Activated naive CD8-positive, alpha-beta T cell treated with anti-CD3 and anti-CD28 coated beads, Interleukin-2, amount 10 ng/mL, durations not matched to agents 7 days and 5 days (primary cell): ENCODE measurements around the gene TNS4. TPM values are rescaled to one million over a fixed set of nuclear protein-coding genes. Genes with fewer than 3 reads are reported as not detected.
"Not testable (repeated sequence)": the region's sequence is repeated elsewhere in the genome, so short reads cannot be mapped to it uniquely, and the experiment has no call there.

Experiments used
- ATAC-seq: fragments of 150-1000 bp; cut with Tn5 transposase; one replicate; pipeline ENCODE4 v1.10.0; 2021; ENCODE audit warnings: low read depth, moderate library complexity
- POLR2A ChIA-PET: fragments of 350-600 bp; sonication (Branson Sonifier 250); formaldehyde crosslinking; loops from one replicate; lab custom pipeline; 2021; ENCODE audit warnings: antibody characterized with exemption; lab: Charles Lee
- DNase-seq: peaks from one replicate; pipeline ENCODE4 v3.0.0; 2021
- H3K27ac Mint-ChIP-seq: one replicate; pipeline ENCODE4 v1.8.0; 2022; ENCODE audit warnings: mild to moderate bottlenecking, mixed read lengths
- H3K27me3 Mint-ChIP-seq: one replicate; pipeline ENCODE4 v1.8.0; 2022; ENCODE audit warnings: mild to moderate bottlenecking, moderate library complexity, mixed read lengths
- H3K36me3 Mint-ChIP-seq: one replicate; pipeline ENCODE4 v1.8.0; 2021; ENCODE audit warnings: mild to moderate bottlenecking, mixed read lengths
- H3K4me1 Mint-ChIP-seq: one replicate; pipeline ENCODE4 v1.8.0; 2021; ENCODE audit warnings: mixed read lengths
- H3K4me3 Mint-ChIP-seq: one replicate; pipeline ENCODE4 v1.8.0; 2022; ENCODE audit warnings: mild to moderate bottlenecking, moderate library complexity, mixed read lengths
- H3K9me3 Mint-ChIP-seq: one replicate; pipeline ENCODE4 v1.8.0; 2021; ENCODE audit warnings: mixed read lengths
- total RNA-seq, 2 experiments: library from RNA; stranded (reverse); gene quantifications; one replicate each; pipeline ENCODE4 v1.2.3, GENCODE V29; 2021

The TNS4 gene
- 1 to 10 TPM; 9.0 to 9.7 TPM for total RNA-seq

DNA sequence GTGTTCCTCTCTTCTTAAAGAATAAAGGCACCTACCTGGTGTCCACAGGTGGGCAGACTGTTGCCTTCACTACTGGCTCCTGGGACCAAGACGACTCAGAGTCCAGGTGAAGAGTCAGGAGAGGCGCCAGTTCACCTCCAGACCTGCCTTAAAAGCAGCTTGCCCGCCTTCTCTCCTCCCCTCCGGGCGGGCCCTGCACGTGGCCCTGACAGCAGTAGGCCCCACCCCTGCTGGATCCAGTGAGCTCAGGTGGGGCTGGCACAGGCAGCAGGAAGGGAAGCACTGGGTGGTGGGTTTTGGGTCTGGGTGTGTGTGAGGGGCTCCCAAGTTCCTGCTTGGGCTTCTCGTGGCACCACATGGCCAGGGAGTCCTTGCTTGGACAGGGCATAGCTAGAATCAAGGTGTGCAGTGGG is at the start of gene TNS4:
TNS4 (minus strand) TSS at position 125 of the 413 bp plus-strand sequence. CDS start 5,198 bp downstream, outside the sequence.
- no peaks in the 10 kb centered on the region for H3K9me3 Mint-ChIP-seq
- peaks cover 5% of the 10 kb centered on the region for H3K4me1 Mint-ChIP-seq
- H3K36me3 Mint-ChIP-seq: no peaks in the 10 kb centered on the region
- POLR2A ChIA-PET: no interaction called here
- H3K27me3 Mint-ChIP-seq: peaks cover 4% of the 10 kb centered on the region
- DNase-seq (no peak), ATAC-seq (no peak)
- peak within 1 kb of the TSS; percentile 16 for H3K27ac Mint-ChIP-seq
- no peak within 1 kb of the TSS for H3K4me3 Mint-ChIP-seq

GRCh38 chr17:40550608-40551007 is 49.2 kb upstream of the TNS4 start:
- Mint-ChIP-seq H3K4me3 (peak overlapping the region; percentile 11), H3K4me1 (peaks cover 91% of the 10 kb centered on the region), H3K9me3 (no peaks in the 10 kb centered on the region), H3K27ac (peak overlapping the region; percentile 83), H3K27me3 (no peaks in the 10 kb centered on the region), H3K36me3 (peaks cover 39% of the 10 kb centered on the region)
- ATAC-seq (no peak), DNase-seq (peak; percentile 32)
- POLR2A ChIA-PET: interaction anchor here (0.9 to 28.0 kb wide), 4 partner anchors 6 to 1139 kb away, joined by 4 to 579 read pairs (median 294); partner anchors contain the start of genes CCR7 and EIF1

GRCh38 chr17:40548982-40549685 is 47.7 kb upstream of the TNS4 start:
- POLR2A ChIA-PET: interaction anchor here (0.6 to 28.0 kb wide), 12 partner anchors 7 to 186 kb away, joined by 3 to 579 read pairs (median 5); partner anchors contain the start of genes CCR7, SMARCE1 and TOP2A
- peak; percentile 36 for DNase-seq

DNA sequence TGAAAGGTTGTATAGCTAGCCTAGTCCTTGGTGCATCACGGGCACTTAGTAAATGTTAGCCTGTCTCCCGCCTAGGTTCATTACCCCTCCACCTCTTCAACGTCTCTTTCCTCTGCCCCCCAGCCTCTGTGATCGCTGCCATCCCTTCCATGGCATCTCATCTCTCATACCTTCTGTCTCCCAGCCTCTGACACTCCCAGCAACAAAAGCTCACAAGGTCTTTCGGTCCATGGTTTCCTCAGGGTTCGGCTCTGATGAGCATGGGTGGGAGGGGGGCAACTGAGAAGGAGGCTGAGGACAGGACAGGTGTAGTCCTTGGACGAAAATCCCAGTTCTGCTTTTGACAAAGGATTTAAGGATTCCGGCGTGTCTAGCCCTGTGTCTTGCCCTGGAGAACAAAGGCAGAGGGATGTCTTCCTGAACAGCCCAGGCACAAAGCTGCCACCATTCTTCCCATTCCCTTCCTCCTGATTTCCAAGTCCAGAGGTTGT is 47.1 kb upstream of the TNS4 start:
- Mint-ChIP-seq H3K27ac (peak overlapping the region; percentile 83), H3K4me1 (peaks cover 74% of the 10 kb centered on the region), H3K4me3 (peak overlapping the region; percentile 53), H3K27me3 (no peaks in the 10 kb centered on the region), H3K36me3 (peaks cover 20% of the 10 kb centered on the region), H3K9me3 (no peaks in the 10 kb centered on the region)
- ATAC-seq (no peak), DNase-seq (peak; percentile 24)
- POLR2A ChIA-PET: interaction anchor here (0.8 to 28.0 kb wide), 10 partner anchors 7 to 186 kb away, joined by 3 to 579 read pairs (median 4); partner anchors contain the start of genes CCR7 and TOP2A

More at GRCh38 chr17:40548982-40549685, 47.7 kb upstream of the TNS4 start:
- no peak for ATAC-seq
- peak overlapping the region; percentile 53 for H3K4me3 Mint-ChIP-seq
- H3K36me3 Mint-ChIP-seq: peaks cover 26% of the 10 kb centered on the region
- no peaks in the 10 kb centered on the region for H3K9me3 Mint-ChIP-seq
- no peaks in the 10 kb centered on the region for H3K27me3 Mint-ChIP-seq
- peaks cover 80% of the 10 kb centered on the region for H3K4me1 Mint-ChIP-seq
- peak overlapping the region; percentile 83 for H3K27ac Mint-ChIP-seq

DNA sequence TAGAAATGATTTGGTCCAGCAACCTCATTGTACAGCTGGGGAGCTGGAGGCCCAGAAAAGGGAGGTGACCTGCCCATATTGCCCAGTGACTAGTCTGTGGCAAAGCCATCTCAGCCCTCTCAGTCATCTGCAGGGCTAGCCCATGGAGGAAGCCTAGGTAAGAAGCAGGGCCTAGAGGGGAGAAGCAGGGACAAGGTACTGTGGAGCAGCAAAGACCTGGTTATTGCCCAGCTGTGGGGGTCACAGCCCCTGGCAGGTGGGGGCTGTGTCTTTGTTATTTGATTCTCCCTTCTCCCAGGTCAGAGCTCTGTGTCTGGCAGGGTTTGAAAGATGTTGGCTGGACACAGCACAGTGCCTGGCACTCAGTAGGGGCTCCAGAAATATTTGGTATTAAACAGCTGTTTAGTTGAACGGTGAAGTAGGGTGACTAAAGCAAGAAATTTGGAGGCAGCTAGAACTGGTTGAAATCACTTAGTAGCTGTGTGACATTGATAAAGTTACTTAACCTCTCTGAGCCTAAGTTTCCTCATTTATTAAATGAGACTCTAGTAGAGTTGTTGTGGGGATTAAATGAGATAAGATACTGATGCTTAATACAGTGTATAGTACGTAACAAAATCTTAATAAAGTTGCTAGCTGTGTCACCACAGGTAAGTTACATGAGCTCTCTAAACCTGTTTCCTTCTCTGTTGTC is 46.5 kb upstream of the TNS4 start:
- Mint-ChIP-seq H3K36me3 (peaks cover 19% of the 10 kb centered on the region), H3K4me3 (peak overlapping the region; percentile 53), H3K9me3 (no peaks in the 10 kb centered on the region), H3K4me1 (peaks cover 75% of the 10 kb centered on the region), H3K27me3 (no peaks in the 10 kb centered on the region), H3K27ac (peak overlapping the region; percentile 83)
- no peak for DNase-seq
- POLR2A ChIA-PET: interaction anchor here (0.7 to 28.0 kb wide), 15 partner anchors 6 to 1118 kb away, joined by 3 to 579 read pairs (median 4); partner anchors contain the start of genes CCR7, SMARCE1 and TOP2A
- ATAC-seq: peak; percentile 34

DNA sequence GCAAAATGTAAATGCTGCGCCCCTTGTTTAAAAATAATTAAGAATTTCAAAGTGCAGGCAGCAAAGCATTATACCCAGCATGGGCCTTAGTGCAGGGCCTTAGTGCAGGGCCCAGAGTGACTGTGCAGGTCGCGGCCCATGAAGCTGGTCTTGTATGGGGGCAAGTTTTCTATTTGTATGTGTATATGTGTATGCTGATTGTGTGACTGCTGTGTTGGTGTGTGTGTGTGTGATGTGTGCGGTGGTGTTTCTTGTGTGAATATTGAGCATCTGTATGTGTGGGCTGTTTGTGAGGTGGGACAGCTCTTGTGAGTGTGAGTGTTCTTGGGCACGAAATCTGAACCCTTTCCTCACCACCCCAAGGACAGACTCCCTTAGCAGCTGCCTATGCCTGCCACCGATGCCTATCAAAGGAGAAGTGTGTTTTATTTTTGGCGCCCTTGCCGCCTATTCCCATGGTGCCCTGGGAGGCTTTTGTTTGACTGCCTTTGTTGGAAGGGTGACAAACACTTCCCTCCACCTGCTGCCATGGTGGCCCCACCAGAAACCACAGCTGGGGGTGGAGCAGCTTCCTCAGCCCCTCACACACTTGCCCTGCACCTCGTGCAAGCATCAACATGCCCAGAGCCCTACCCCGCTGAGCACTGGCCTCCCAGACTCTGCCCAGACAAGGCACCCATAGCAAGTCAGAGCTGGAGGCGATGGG is 45.8 kb upstream of the TNS4 start:
- DNase-seq (peak; percentile 77), ATAC-seq (peak; percentile 71)
- no peaks in the 10 kb centered on the region for H3K27me3 Mint-ChIP-seq
- H3K4me1 Mint-ChIP-seq: peaks cover 75% of the 10 kb centered on the region
- H3K4me3 Mint-ChIP-seq: peak overlapping the region; percentile 53
- H3K9me3 Mint-ChIP-seq: no peaks in the 10 kb centered on the region
- H3K36me3 Mint-ChIP-seq: peaks cover 13% of the 10 kb centered on the region
- H3K27ac Mint-ChIP-seq: peak overlapping the region; percentile 83
- POLR2A ChIA-PET: interaction anchor here (0.7 to 28.0 kb wide), 13 partner anchors 5 to 1118 kb away, joined by 3 to 579 read pairs (median 4); partner anchors contain the start of genes CCR7, SMARCE1 and TOP2A

- H3K9me3 Mint-ChIP-seq, DNase-seq, ATAC-seq, H3K36me3 Mint-ChIP-seq, H3K27me3 Mint-ChIP-seq, H3K4me3 Mint-ChIP-seq: not testable (repeated sequence)
- POLR2A ChIA-PET: interaction anchor here (1.0 to 28.0 kb wide), 3 partner anchors 10 to 66 kb away, joined by 3 to 579 read pairs (median 4); partner anchors contain the start of gene CCR7
- H3K27ac Mint-ChIP-seq: peak overlapping the region; percentile 44
- peaks cover 78% of the 10 kb centered on the region for H3K4me1 Mint-ChIP-seq
These were observed 45.1 kb upstream of the TNS4 start for GRCh38 chr17:40546497-40546896.

DNA sequence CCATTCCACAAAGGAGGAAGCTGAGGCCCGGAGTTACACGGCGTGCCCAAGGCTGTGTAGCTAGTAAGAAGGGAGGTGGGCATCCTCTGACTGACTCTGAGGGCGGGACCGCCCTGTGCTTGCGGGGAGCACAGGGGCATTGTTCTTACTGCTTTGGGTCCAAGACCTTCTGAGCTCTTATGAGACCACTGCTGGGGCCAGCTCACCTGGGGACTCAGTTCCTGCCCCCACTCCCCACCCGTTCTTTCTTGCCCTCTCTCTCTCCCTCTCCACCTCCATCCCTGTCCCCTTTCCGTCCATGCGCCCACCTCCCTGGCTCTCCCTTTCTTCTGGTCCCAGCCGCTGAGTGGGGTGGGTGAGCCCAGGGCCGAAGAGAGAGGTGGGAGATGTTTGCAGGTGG is 44.2 kb upstream of the TNS4 start:
- no peak overlapping the region for H3K4me3 Mint-ChIP-seq
- no peaks in the 10 kb centered on the region for H3K27me3 Mint-ChIP-seq

DNA sequence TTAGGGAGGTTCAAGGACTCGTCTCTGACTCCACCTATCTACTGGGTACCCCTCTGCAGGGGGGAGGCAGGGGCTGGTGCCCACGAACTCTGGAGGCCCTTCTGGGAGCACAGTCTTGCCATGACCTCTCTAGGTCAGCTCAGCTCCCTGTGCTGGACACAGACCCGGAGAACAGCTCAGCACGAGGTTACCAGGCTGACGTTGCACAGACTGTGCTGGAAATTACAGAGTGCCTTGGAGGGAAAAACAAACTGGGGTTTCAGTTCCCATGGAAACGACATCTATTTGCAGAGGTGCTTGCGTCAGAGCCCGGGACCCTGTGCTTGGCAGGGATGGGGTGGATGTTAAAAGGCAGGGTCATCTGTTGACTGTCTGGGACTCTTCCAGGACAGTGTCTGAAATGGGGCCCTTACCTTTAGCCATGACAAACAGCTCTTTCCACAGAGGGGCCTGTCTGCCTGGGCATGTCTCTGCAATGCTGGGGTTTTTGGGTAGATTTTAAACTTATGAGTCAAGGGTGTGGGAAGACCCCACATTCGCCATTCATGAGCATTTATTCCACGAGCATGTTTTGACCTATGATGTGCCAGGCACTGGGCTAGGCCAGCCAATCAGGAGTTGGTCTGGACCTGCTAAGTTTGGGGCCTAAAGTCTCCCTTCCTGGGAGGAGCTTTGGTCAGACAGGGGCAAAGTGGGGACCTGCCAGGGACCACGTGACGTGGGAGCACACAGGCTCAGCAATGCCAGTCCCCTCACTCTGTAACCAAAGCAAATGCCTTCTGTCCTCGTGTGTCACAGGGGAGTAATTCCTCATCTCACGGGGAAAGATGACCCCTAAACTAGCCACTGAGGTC is 41.4 kb upstream of the TNS4 start:
- Mint-ChIP-seq H3K36me3 (peaks cover 3% of the 10 kb centered on the region), H3K9me3 (no peaks in the 10 kb centered on the region), H3K27ac (peak overlapping the region; percentile 86), H3K4me3 (peak overlapping the region; percentile 68), H3K4me1 (peaks cover 73% of the 10 kb centered on the region), H3K27me3 (peaks cover 2% of the 10 kb centered on the region)
- ATAC-seq: peak; percentile 8
- peak; percentile 41 for DNase-seq
- POLR2A ChIA-PET: interaction anchor here (0.5 to 28.0 kb wide), 5 partner anchors 11 to 116 kb away, joined by 3 to 579 read pairs (median 5); partner anchors contain the start of gene CCR7

More for the DNA sequence above, 44.2 kb upstream of the TNS4 start:
- ATAC-seq (no peak), DNase-seq (peak; percentile 26)
- POLR2A ChIA-PET: interaction anchor here (2.2 to 28.0 kb wide), 2 partner anchors 11 to 12 kb away, joined by 6 to 579 read pairs; partner anchors contain the start of gene CCR7
- Mint-ChIP-seq H3K4me1 (peaks cover 78% of the 10 kb centered on the region), H3K36me3 (peaks cover 7% of the 10 kb centered on the region), H3K9me3 (no peaks in the 10 kb centered on the region), H3K27ac (no peak overlapping the region)

GRCh38 chr17:40541873-40542557 is 40.6 kb upstream of the TNS4 start:
- POLR2A ChIA-PET: interaction anchor here (0.7 to 28.0 kb wide), 8 partner anchors 8 to 182 kb away, joined by 3 to 579 read pairs (median 6); partner anchors contain the start of gene CCR7
- H3K27ac Mint-ChIP-seq: peak overlapping the region; percentile 86
- no peak for DNase-seq

More at GRCh38 chr17:40541873-40542557, 40.6 kb upstream of the TNS4 start:
- Mint-ChIP-seq H3K9me3 (no peaks in the 10 kb centered on the region), H3K36me3 (peaks cover 3% of the 10 kb centered on the region), H3K4me3 (peak overlapping the region; percentile 68), H3K4me1 (peaks cover 73% of the 10 kb centered on the region), H3K27me3 (peaks cover 2% of the 10 kb centered on the region)
- no peak for ATAC-seq
